SK-N-MC (cell line): ENCODE data around the gene GLOD5.

Source experiments
- EZH2 ChIP-seq: fragments of 200-600 bp; sonication (generic); IDR thresholded peaks from one replicate; pipeline ENCODE4 v1.6.1; 2017; ENCODE audit warnings: antibody characterized with exemption
- POLR2AphosphoS5 ChIP-seq: IDR thresholded peaks from 2 replicates; pipeline ENCODE4 v1.6.1; 2012; ENCODE audit warnings: mild to moderate bottlenecking, low read depth, low read length, borderline replicate concordance

DNA sequence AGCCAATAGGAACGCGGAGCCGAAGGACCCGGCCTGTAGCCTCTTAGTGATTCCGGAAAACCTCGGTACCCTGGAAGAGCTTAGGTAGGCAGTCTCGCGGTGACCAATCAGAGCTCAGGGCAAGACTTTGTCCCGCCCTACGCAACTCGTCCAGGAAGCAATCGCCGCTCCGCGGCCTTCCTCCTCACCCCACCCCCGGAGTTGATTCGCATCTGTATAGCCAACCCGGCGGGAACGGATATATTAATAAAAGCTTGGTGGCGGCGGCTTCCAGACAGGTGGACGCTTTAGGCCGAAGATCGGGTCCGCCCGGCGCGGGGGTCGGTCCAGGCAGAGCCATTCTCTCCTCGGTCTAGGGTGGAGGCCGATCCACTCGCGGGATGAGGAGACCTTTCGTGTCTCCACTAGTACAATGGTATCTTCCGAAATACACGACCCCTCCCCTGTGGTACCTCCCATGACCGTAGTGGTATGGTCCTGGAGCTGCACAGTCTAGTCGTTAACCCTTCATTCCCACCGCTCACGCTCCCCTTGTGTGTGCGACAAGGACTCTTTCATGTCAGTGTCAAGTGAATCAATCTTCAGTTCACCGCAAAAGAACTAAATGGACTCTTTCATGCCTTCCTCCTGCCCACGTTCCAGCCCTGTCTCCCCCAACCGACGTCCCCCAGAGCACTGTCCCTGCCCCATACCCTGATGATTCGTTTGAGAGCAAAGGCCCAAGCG is 24.2 kb upstream of the GLOD5 start:
- TF ChIP-seq POLR2AphosphoS5, result peak; percentile 69; the same call in 1 of the 2 replicates
- no peak for TF ChIP-seq EZH2
